HG03342 (cell line): ENCODE measurements around the gene INPP5A.
"Not testable (repeated sequence)": the region's sequence is repeated elsewhere in the genome, so short reads cannot be mapped to it uniquely, and the experiment has no call there.

Experiments
- ATAC-seq: cut with Tn5 transposase; IDR thresholded peaks from one replicate; pipeline ENCODE4 v1.9.1; 2021; ENCODE audit warnings: mild to moderate bottlenecking, moderate library complexity; ENCODE audit not compliant: unreplicated experiment

Gene INPP5A

GRCh38 chr10:132537684-132538001 is at the start of gene INPP5A:
INPP5A (plus strand) TSS chr10:132537787; CDS start chr10:132538097, 310 bp downstream.
- ATAC-seq, result peak; percentile 71

GRCh38 chr10:132488231-132488821 is 49.3 kb upstream of the INPP5A start:
- ATAC-seq, result no peak

GRCh38 chr10:132489053-132489703 is 48.4 kb upstream of the INPP5A start:
- no peak for ATAC-seq

GRCh38 chr10:132489704-132490534 is 47.7 kb upstream of the INPP5A start:
- ATAC-seq, result no peak

GRCh38 chr10:132491534-132491933 is 46.1 kb upstream of the INPP5A start:
- ATAC-seq, result not testable (repeated sequence)

- no peak for ATAC-seq
Observed at GRCh38 chr10:132492323-132493025, 45.1 kb upstream of the INPP5A start.

GRCh38 chr10:132493246-132493755 is 44.3 kb upstream of the INPP5A start:
- no peak for ATAC-seq

GRCh38 chr10:132493756-132494290 is 43.8 kb upstream of the INPP5A start:
- no peak for ATAC-seq

GRCh38 chr10:132494866-132495630 is 42.5 kb upstream of the INPP5A start:
- no peak for ATAC-seq

GRCh38 chr10:132496360-132497062 is 41.1 kb upstream of the INPP5A start:
- ATAC-seq, result no peak

GRCh38 chr10:132497063-132497680 is 40.4 kb upstream of the INPP5A start:
- no peak for ATAC-seq

- no peak for ATAC-seq
Observed at GRCh38 chr10:132497861-132498561, 39.6 kb upstream of the INPP5A start.

- no peak for ATAC-seq
Observed at GRCh38 chr10:132498562-132499366, 38.8 kb upstream of the INPP5A start.

GRCh38 chr10:132499367-132499685 is 38.3 kb upstream of the INPP5A start:
- no peak for ATAC-seq

GRCh38 chr10:132500781-132501415 is 36.7 kb upstream of the INPP5A start:
- ATAC-seq, result no peak

- ATAC-seq, result no peak
Observed at GRCh38 chr10:132502544-132503300, 34.9 kb upstream of the INPP5A start.
